Hepatocyte (in vitro differentiated cells): ENCODE measurements around the gene NTPCR.

Source experiments
- CTCF ChIP-seq: fragments of 200-600 bp; sonication (generic); IDR thresholded peaks from 2 replicates; pipeline ENCODE4 v1.5.1; 2016; ENCODE audit warnings: antibody characterized with exemption, mild to moderate bottlenecking; ENCODE audit not compliant: poor library complexity
- EZH2phosphoT487 ChIP-seq: fragments of 200-600 bp; sonication (generic); IDR thresholded peaks from one replicate; pipeline ENCODE4 v1.6.1; 2018; ENCODE audit warnings: antibody characterized with exemption, mild to moderate bottlenecking, low read depth, moderate library complexity; ENCODE audit not compliant: unreplicated experiment, severe bottlenecking

- TF ChIP-seq CTCF (no peak), EZH2phosphoT487 (no peak)
Observed at GRCh38 chr1:232974971-232975370, 24.6 kb downstream of the NTPCR start.
